Left lung (tissue), 10 donors: ENCODE measurements around the gene ATF1. TPM values are rescaled to one million over a fixed set of nuclear protein-coding genes. Genes with fewer than 3 reads are reported as not detected.

Experiments
- ATAC-seq: fragments of 200-7000 bp; cut with Tn5 transposase; one replicate; pipeline ENCODE4 v1.9.1; 2020; ENCODE audit warnings: moderate library complexity
- DNase-seq, 4 donors: peaks; one replicate each; pipeline ENCODE4 v3.0.0-alpha.2; 2013 to 2020
- H3K27ac ChIP-seq, 2 donors: fragments of 200-600 bp; sonication (generic) in 1 of 2; one replicate each; pipeline versions ENCODE4 v1.5.0 to v1.8.0; 2020 to 2021
- H3K27me3 ChIP-seq, 2 donors: fragments of 200-600 bp; sonication (generic) in 1 of 2; one replicate each; pipeline versions ENCODE4 v1.5.0 to v1.8.0; 2020 to 2021
- H3K36me3 ChIP-seq, 2 donors: fragments of 200-600 bp; sonication (generic) in 1 of 2; one replicate each; pipeline versions ENCODE4 v1.5.0 to v1.8.0; 2020 to 2021
- H3K4me1 ChIP-seq, 2 donors: fragments of 200-600 bp; one replicate each; pipeline ENCODE4 v1.8.0; 2021
- H3K4me3 ChIP-seq, 2 donors: fragments of 200-600 bp; sonication (generic) in 1 of 2; one replicate each; pipeline versions ENCODE4 v1.5.0 to v1.8.0; 2020 to 2021; ENCODE audit warnings: mild to moderate bottlenecking in 1 of 2
- H3K9me3 ChIP-seq, 2 donors: fragments of 200-600 bp; sonication (generic) in 1 of 2; one replicate each; pipeline versions ENCODE4 v1.5.0 to v1.8.0; 2020 to 2021
- CTCF ChIP-seq, 2 donors: fragments of 200-600 bp; sonication (generic) in 1 of 2; IDR thresholded peaks; one replicate each; pipeline versions ENCODE4 v1.5.0 to v1.8.0; 2021; ENCODE audit warnings: antibody characterized with exemption in 2 of 2
- intact Hi-C, 2 donors: fragments of 100-400 bp; cut with DNase I; formaldehyde crosslinking; loops; one replicate each; pipeline versions ENCODE4 v1.11.2 to v1.14.2; 2022
- polyA plus RNA-seq, 6 donors: library from polyadenylated mRNA; unstranded; fragments of 120-200 nt; gene quantifications; one replicate each; pipeline ENCODE4 v1.2.1, GENCODE V29; 2013; ENCODE audit not compliant: insufficient read length in 6 of 6
- total RNA-seq, 2 donors: library from RNA; stranded (reverse); fragmentation: NEBNext Ultra II Directional; extraction: Animal tissue kit (Norgen Biotek cat#: 25700); gene quantifications; one replicate each; pipeline ENCODE4 v1.2.1, GENCODE V29; 2021
- donor health status: DM: no; HTN: yes; CAD: no.
- donor health status: DM: no; HTN: no; CAD: no.

Gene ATF1
- total and polyA plus RNA-seq, 8 donors = 33.0 to 56.4 (median 45.9) TPM

- no peak for ATAC-seq
- H3K4me3 ChIP-seq = no peak overlapping the region
- no peak for DNase-seq
- no peak for TF ChIP-seq CTCF (IDR thresholded peaks at IDR 0.05)
- H3K4me1 ChIP-seq = peaks cover 0 to 7% of the 10 kb centered on the region in 2 donors
- H3K27me3 ChIP-seq = no peaks in the 10 kb centered on the region
- no peaks in the 10 kb centered on the region for H3K9me3 ChIP-seq
- no peak overlapping the region for H3K27ac ChIP-seq
- peaks cover 0 to 52% of the 10 kb centered on the region in 2 donors for H3K36me3 ChIP-seq
- intact Hi-C loops = no loop called here
Measured at GRCh38 chr12:50749459-50749882, 14.4 kb upstream of the ATF1 start.

- Histone ChIP-seq H3K27ac (no peak overlapping the region), H3K27me3 (no peaks in the 10 kb centered on the region), H3K36me3 (peaks cover 0 to 43% of the 10 kb centered on the region in 2 donors), H3K4me1 (peaks cover 0 to 6% of the 10 kb centered on the region in 2 donors), H3K9me3 (no peaks in the 10 kb centered on the region), H3K4me3 (no peak overlapping the region)
- intact Hi-C loops = no loop called here
- TF ChIP-seq CTCF (IDR thresholded peaks at IDR 0.05) = no peak
- DNase-seq = no peak
- no peak for ATAC-seq
Measured at GRCh38 chr12:50750366-50750765, 13.5 kb upstream of the ATF1 start.

- Histone ChIP-seq H3K36me3 (peaks cover 0 to 26% of the 10 kb centered on the region in 2 donors), H3K4me3 (no peak overlapping the region), H3K27ac (no peak overlapping the region), H3K27me3 (no peaks in the 10 kb centered on the region), H3K4me1 (no peaks in the 10 kb centered on the region), H3K9me3 (no peaks in the 10 kb centered on the region)
- no peak for TF ChIP-seq CTCF (IDR thresholded peaks at IDR 0.05)
- no peak for DNase-seq
- intact Hi-C loops = no loop called here
- no peak for ATAC-seq
Measured at GRCh38 chr12:50751948-50752721, 11.8 kb upstream of the ATF1 start.

GRCh38 chr12:50753232-50753769 lies 10.6 kb upstream of the ATF1 start:
- H3K4me1 ChIP-seq = no peaks in the 10 kb centered on the region
- no peak for ATAC-seq
- no peaks in the 10 kb centered on the region for H3K9me3 ChIP-seq
- no peak overlapping the region for H3K4me3 ChIP-seq
- intact Hi-C loops = no loop called here
- no peak overlapping the region for H3K27ac ChIP-seq
- TF ChIP-seq CTCF (IDR thresholded peaks at IDR 0.05) = no peak
- DNase-seq = no peak
- H3K27me3 ChIP-seq = no peaks in the 10 kb centered on the region
- peaks cover 0 to 14% of the 10 kb centered on the region in 2 donors for H3K36me3 ChIP-seq

- peak overlapping the region; percentile 97 to 99 for H3K4me3 ChIP-seq
- ATAC-seq = peak; percentile 75
- intact Hi-C loops = no loop called here
Measured at GRCh38 chr12:50764286-50765094, 589 bp downstream of the ATF1 start.

More at GRCh38 chr12:50764286-50765094, 589 bp downstream of the ATF1 start:
- TF ChIP-seq CTCF (IDR thresholded peaks at IDR 0.05) = no peak
- H3K27me3 ChIP-seq = no peaks in the 10 kb centered on the region
- H3K36me3 ChIP-seq = no peaks in the 10 kb centered on the region
- peak; percentile 44 to 91 (median 54) for DNase-seq
- peak overlapping the region; percentile 96 to 97 for H3K27ac ChIP-seq
- H3K4me1 ChIP-seq = peaks cover 7 to 45% of the 10 kb centered on the region in 2 donors
- no peaks in the 10 kb centered on the region for H3K9me3 ChIP-seq
